Measurements from ENCODE around the gene LGR4.

LGR4 gene

GRCh38 chr11:27482793-27483192, 10.2 kb upstream of the LGR4 start:
- DNase-seq, result no peak

GRCh38 chr11:27481992-27482391, 9.4 kb upstream of the LGR4 start:
- no peak for DNase-seq

- DNase-seq, result no peak
Observed at GRCh38 chr11:27477831-27478230, 5.2 kb upstream of the LGR4 start.

- DNase-seq, result no peak
Observed at GRCh38 chr11:27477243-27477642, 4.7 kb upstream of the LGR4 start.

GRCh38 chr11:27475622-27476021, 3.0 kb upstream of the LGR4 start:
- no peak for DNase-seq

- no peak for DNase-seq
Observed at GRCh38 chr11:27473017-27473406, 422 bp upstream of the LGR4 start.

GRCh38 chr11:27471589-27472397, 797 bp downstream of the LGR4 start:
- DNase-seq, result peak; percentile 13 to 26

- no peak for DNase-seq
Observed at GRCh38 chr11:27470826-27471588, 1.6 kb downstream of the LGR4 start.

- no peak for DNase-seq
Observed at GRCh38 chr11:27470166-27470565, 2.4 kb downstream of the LGR4 start.

- no peak for DNase-seq
Observed at GRCh38 chr11:27468995-27469695, 3.4 kb downstream of the LGR4 start.

- no peak for DNase-seq
Observed at GRCh38 chr11:27468209-27468994, 4.2 kb downstream of the LGR4 start.

GRCh38 chr11:27467181-27467913, 5.2 kb downstream of the LGR4 start:
- no peak for DNase-seq

GRCh38 chr11:27466363-27466762, 6.2 kb downstream of the LGR4 start:
- no peak for DNase-seq

GRCh38 chr11:27465629-27466028, 7.0 kb downstream of the LGR4 start:
- DNase-seq, result no peak

GRCh38 chr11:27464909-27465308, 7.7 kb downstream of the LGR4 start:
- no peak for DNase-seq

- DNase-seq, result no peak
Observed at GRCh38 chr11:27464289-27464696, 8.3 kb downstream of the LGR4 start.

GRCh38 chr11:27462543-27462942, 10.0 kb downstream of the LGR4 start:
- no peak for DNase-seq

GRCh38 chr11:27460158-27460978, 12.2 kb downstream of the LGR4 start:
- DNase-seq, result no peak

GRCh38 chr11:27459191-27459590, 13.4 kb downstream of the LGR4 start:
- DNase-seq, result no peak

GRCh38 chr11:27458182-27458581, 14.4 kb downstream of the LGR4 start:
- no peak for DNase-seq

- no peak for DNase-seq
Observed at GRCh38 chr11:27456795-27457329, 15.7 kb downstream of the LGR4 start.
